22Rv1 (cell line): ENCODE measurements around the gene ASXL3.

Source experiments
- ZFX ChIP-seq: fragments of 450-650 bp; IDR thresholded peaks from 2 replicates; pipeline ENCODE4 v1.6.1; 2017; ENCODE audit warnings: antibody characterized with exemption, borderline replicate concordance
- TF ChIP-seq, protein P1 (sequence below): fragments of 450-650 bp; IDR thresholded peaks from 2 replicates; pipeline ENCODE4 v1.5.1; 2017; ENCODE audit warnings: mild to moderate bottlenecking

DNA sequence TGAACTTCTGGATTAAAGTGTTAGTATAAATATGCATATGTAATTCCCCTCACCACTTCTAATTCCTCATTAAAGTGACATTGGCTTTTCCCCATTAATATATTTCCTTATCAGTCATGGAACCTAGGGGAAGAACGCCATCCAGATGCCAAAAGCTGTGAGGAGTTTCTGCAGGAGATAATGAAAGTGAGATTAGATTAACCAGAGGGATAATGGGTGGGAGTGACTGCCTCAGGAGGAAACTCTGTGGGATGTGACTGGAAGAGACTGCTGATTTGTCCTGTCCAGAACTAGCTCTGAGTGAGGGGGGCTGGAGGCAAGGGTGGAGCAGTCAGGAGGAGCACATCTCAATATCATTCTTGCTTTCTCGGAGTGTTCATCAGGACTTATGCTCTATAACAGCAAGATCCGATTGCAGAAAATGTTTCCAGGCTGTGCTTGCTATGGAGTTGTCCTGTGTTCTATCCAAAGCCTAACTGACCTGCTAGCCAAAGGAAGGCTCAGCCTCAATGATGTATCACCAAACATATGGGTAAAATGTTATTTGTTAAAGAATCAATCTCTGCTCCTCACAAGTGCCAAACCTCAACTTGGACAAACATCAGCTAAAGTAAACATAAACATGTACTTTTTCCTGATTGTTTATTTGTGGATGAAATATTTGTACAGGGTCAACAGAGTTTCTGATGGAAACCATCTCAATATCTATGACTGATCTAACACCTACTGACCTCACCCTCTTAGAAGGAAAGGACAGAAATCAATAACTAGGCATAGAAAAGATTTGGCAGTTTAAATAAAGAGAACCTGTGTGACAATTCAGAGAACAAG, 118.5 kb downstream of the ASXL3 start:
- TF ChIP-seq, protein P1, sequence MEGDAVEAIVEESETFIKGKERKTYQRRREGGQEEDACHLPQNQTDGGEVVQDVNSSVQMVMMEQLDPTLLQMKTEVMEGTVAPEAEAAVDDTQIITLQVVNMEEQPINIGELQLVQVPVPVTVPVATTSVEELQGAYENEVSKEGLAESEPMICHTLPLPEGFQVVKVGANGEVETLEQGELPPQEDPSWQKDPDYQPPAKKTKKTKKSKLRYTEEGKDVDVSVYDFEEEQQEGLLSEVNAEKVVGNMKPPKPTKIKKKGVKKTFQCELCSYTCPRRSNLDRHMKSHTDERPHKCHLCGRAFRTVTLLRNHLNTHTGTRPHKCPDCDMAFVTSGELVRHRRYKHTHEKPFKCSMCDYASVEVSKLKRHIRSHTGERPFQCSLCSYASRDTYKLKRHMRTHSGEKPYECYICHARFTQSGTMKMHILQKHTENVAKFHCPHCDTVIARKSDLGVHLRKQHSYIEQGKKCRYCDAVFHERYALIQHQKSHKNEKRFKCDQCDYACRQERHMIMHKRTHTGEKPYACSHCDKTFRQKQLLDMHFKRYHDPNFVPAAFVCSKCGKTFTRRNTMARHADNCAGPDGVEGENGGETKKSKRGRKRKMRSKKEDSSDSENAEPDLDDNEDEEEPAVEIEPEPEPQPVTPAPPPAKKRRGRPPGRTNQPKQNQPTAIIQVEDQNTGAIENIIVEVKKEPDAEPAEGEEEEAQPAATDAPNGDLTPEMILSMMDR = no peak
- TF ChIP-seq ZFX = no peak
